GM12872 (cell line): ENCODE measurements around the gene ST3GAL6.

Source experiments
- CTCF ChIP-seq: IDR thresholded peaks from 3 replicates; pipeline ENCODE4 v1.5.1; 2011; ENCODE audit warnings: low read depth, mild to moderate bottlenecking, low read length, moderate library complexity; ENCODE audit not compliant: insufficient read depth

Gene ST3GAL6

GRCh38 chr3:98726084-98726483 lies 37.1 kb upstream of the ST3GAL6 start:
- TF ChIP-seq CTCF: no peak

GRCh38 chr3:98727638-98728037 lies 35.5 kb upstream of the ST3GAL6 start:
- no peak for TF ChIP-seq CTCF

- no peak for TF ChIP-seq CTCF
These were observed 34.5 kb upstream of the ST3GAL6 start for GRCh38 chr3:98728672-98729071.

- no peak for TF ChIP-seq CTCF
These were observed 32.8 kb upstream of the ST3GAL6 start for GRCh38 chr3:98730338-98730737.

- no peak for TF ChIP-seq CTCF
These were observed 32.1 kb upstream of the ST3GAL6 start for GRCh38 chr3:98730886-98731537.

- TF ChIP-seq CTCF: no peak
These were observed 31.3 kb upstream of the ST3GAL6 start for GRCh38 chr3:98731720-98732285.

GRCh38 chr3:98732286-98733052 lies 30.7 kb upstream of the ST3GAL6 start:
- no peak for TF ChIP-seq CTCF
